ENCODE results near the gene CSTF1. TPM values are rescaled to one million over a fixed set of nuclear protein-coding genes. Genes with fewer than 3 reads are reported as not detected.
A peak's percentile ranks its signal among the peaks of the same experiment; 100 is the strongest.

The CSTF1 gene
- polyA plus RNA-seq, 4 donors: 37.2 to 48.8 (median 44.4) TPM

GRCh38 chr20:56426026-56426425 is 33.6 kb downstream of the CSTF1 start:
- no peak for DNase-seq (ENCODE audit: low read depth in 4 of 4, low spot score in 3 of 4)

GRCh38 chr20:56426926-56427325 is 34.5 kb downstream of the CSTF1 start:
- DNase-seq (ENCODE audit: low read depth in 4 of 4, low spot score in 3 of 4): no peak

- DNase-seq (ENCODE audit: low read depth in 4 of 4, low spot score in 3 of 4): no peak
These were observed 35.4 kb downstream of the CSTF1 start for GRCh38 chr20:56427797-56428196.

- no peak for DNase-seq (ENCODE audit: low read depth in 4 of 4, low spot score in 3 of 4)
These were observed 36.0 kb downstream of the CSTF1 start for GRCh38 chr20:56428410-56428809.

GRCh38 chr20:56428881-56429280 is 36.4 kb downstream of the CSTF1 start:
- DNase-seq (ENCODE audit: low read depth in 4 of 4, low spot score in 3 of 4): no peak

- no peak for DNase-seq (ENCODE audit: low read depth in 4 of 4, low spot score in 3 of 4)
These were observed 37.1 kb downstream of the CSTF1 start for GRCh38 chr20:56429502-56429901.

- no peak for DNase-seq (ENCODE audit: low read depth in 4 of 4, low spot score in 3 of 4)
These were observed 37.5 kb downstream of the CSTF1 start for GRCh38 chr20:56429941-56430340.

- DNase-seq (ENCODE audit: low read depth in 4 of 4, low spot score in 3 of 4): no peak
These were observed 38.0 kb downstream of the CSTF1 start for GRCh38 chr20:56430461-56430860.

GRCh38 chr20:56430957-56431356 is 38.5 kb downstream of the CSTF1 start:
- DNase-seq (ENCODE audit: low read depth in 4 of 4, low spot score in 3 of 4): no peak

- no peak for DNase-seq (ENCODE audit: low read depth in 4 of 4, low spot score in 3 of 4)
These were observed 39.0 kb downstream of the CSTF1 start for GRCh38 chr20:56431471-56431870.

- no peak for DNase-seq (ENCODE audit: low read depth in 4 of 4, low spot score in 3 of 4)
These were observed 40.9 kb downstream of the CSTF1 start for GRCh38 chr20:56433221-56433879.

- no peak for DNase-seq (ENCODE audit: low read depth in 4 of 4, low spot score in 3 of 4)
These were observed 41.4 kb downstream of the CSTF1 start for GRCh38 chr20:56433880-56434255.

GRCh38 chr20:56437196-56437960 is 44.9 kb downstream of the CSTF1 start:
- no peak for DNase-seq (ENCODE audit: low read depth in 4 of 4, low spot score in 3 of 4)

GRCh38 chr20:56438284-56438683 is 45.8 kb downstream of the CSTF1 start:
- DNase-seq (ENCODE audit: low read depth in 4 of 4, low spot score in 3 of 4): no peak

GRCh38 chr20:56439771-56440291 is 47.4 kb downstream of the CSTF1 start:
- DNase-seq (ENCODE audit: low read depth in 4 of 4, low spot score in 3 of 4): peak in 2 of 4 donors; percentile 25 to 30

GRCh38 chr20:56440346-56441007 is 48.0 kb downstream of the CSTF1 start:
- DNase-seq (ENCODE audit: low read depth in 4 of 4, low spot score in 3 of 4): no peak

- DNase-seq (ENCODE audit: low read depth in 4 of 4, low spot score in 3 of 4): no peak
These were observed 50.2 kb downstream of the CSTF1 start for GRCh38 chr20:56442389-56443365.

GRCh38 chr20:56443654-56444540 is 51.5 kb downstream of the CSTF1 start:
- DNase-seq (ENCODE audit: low read depth in 4 of 4, low spot score in 3 of 4): peak; percentile 22 to 56 (median 38)

GRCh38 chr20:56445130-56445529 is 52.7 kb downstream of the CSTF1 start:
- DNase-seq (ENCODE audit: low read depth in 4 of 4, low spot score in 3 of 4): no peak

All from right renal pelvis (tissue), 4 donors.